GM19463 (cell line): Measurements from ENCODE around the gene VEGFB.
A peak's percentile ranks its signal among the peaks of the same experiment; 100 is the strongest.

Experiments used
- ATAC-seq: cut with Tn5 transposase; IDR thresholded peaks from one replicate; pipeline ENCODE4 v1.9.1; 2021; ENCODE audit warnings: mild to moderate bottlenecking, moderate library complexity; ENCODE audit not compliant: unreplicated experiment

The VEGFB gene

GRCh38 chr11:64276653-64277431, 42.5 kb downstream of the VEGFB start:
- ATAC-seq = no peak

GRCh38 chr11:64278576-64279190, 44.3 kb downstream of the VEGFB start:
- ATAC-seq = no peak

- ATAC-seq = no peak
Measured at GRCh38 chr11:64281957-64282770, 47.8 kb downstream of the VEGFB start.

GRCh38 chr11:64283092-64283491, 48.7 kb downstream of the VEGFB start:
- no peak for ATAC-seq

- ATAC-seq = peak; percentile 79
Measured at GRCh38 chr11:64284048-64284961, 49.9 kb downstream of the VEGFB start, which contains the start of gene BAD. Gene BAD, minus strand, starts transcription at chr11:64284665. Its CDS starts 297 bp downstream, at chr11:64284368.

- peak; percentile 53 for ATAC-seq
Measured at GRCh38 chr11:64284962-64285884, 50.8 kb downstream of the VEGFB start, which contains the start of gene GPR137. Gene GPR137, plus strand, starts transcription at chr11:64285848. Its CDS starts 677 bp downstream, at chr11:64286525.

- no peak for ATAC-seq
Measured at GRCh38 chr11:64285885-64286800, 51.8 kb downstream of the VEGFB start.

GRCh38 chr11:64286801-64287159, 52.4 kb downstream of the VEGFB start:
- no peak for ATAC-seq

- ATAC-seq = no peak
Measured at GRCh38 chr11:64287676-64288352, 53.4 kb downstream of the VEGFB start.

GRCh38 chr11:64288353-64288750, 54.0 kb downstream of the VEGFB start:
- ATAC-seq = no peak
